Neuron (in vitro differentiated cells): ENCODE results near the gene TUBA1B.

Source experiments
- H2AFZ ChIP-seq: one replicate; pipeline ENCODE4 v1.6.1; 2013; ENCODE audit warnings: low read depth, mild to moderate bottlenecking, inconsistent platforms, low read length, moderate library complexity
- H3K27me3 ChIP-seq: one replicate; pipeline ENCODE4 v1.6.1; 2013; ENCODE audit warnings: low read length; ENCODE audit not compliant: insufficient read depth
- H3K36me3 ChIP-seq: one replicate; pipeline ENCODE4 v1.6.1; 2013; ENCODE audit warnings: low read length; ENCODE audit not compliant: insufficient read depth
- H3K4me1 ChIP-seq: one replicate; pipeline ENCODE4 v1.6.1; 2013; ENCODE audit warnings: low read length; ENCODE audit not compliant: insufficient read depth
- H3K4me3 ChIP-seq: 2 replicates; pipeline ENCODE4 v1.5.1; 2013; ENCODE audit warnings: mild to moderate bottlenecking, low read length, moderate library complexity
- H3K9me3 ChIP-seq: one replicate; pipeline ENCODE4 v1.6.1; 2013; ENCODE audit warnings: low read length

Gene TUBA1B

GRCh38 chr12:49110464-49111155 is 20.6 kb downstream of the TUBA1B start, which contains the start of gene LMBR1L:
LMBR1L (minus strand) TSS chr12:49110847; CDS start chr12:49110555, 292 bp downstream.
- Histone ChIP-seq H3K27me3 (no peaks in the 10 kb centered on the region), H3K4me3 (peak within 1 kb of the TSS; percentile 95), H3K4me1 (peaks cover 11% of the 10 kb centered on the region), H3K9me3 (no peaks in the 10 kb centered on the region), H2AFZ (peak within 1 kb of the TSS; percentile 81), H3K36me3 (peaks cover 14% of the 10 kb centered on the region)

GRCh38 chr12:49109641-49110463 is 21.3 kb downstream of the TUBA1B start:
- Histone ChIP-seq H3K4me3 (peak overlapping the region; percentile 95), H3K27me3 (no peaks in the 10 kb centered on the region), H3K36me3 (peaks cover 21% of the 10 kb centered on the region), H3K9me3 (no peaks in the 10 kb centered on the region), H3K4me1 (peaks cover 11% of the 10 kb centered on the region), H2AFZ (peak overlapping the region; percentile 81)

GRCh38 chr12:49108958-49109404 is 22.2 kb downstream of the TUBA1B start:
- Histone ChIP-seq H3K36me3 (peaks cover 30% of the 10 kb centered on the region), H3K27me3 (no peaks in the 10 kb centered on the region), H3K4me1 (peaks cover 11% of the 10 kb centered on the region), H3K4me3 (peak overlapping the region; percentile 95), H3K9me3 (no peaks in the 10 kb centered on the region), H2AFZ (no peak overlapping the region)

GRCh38 chr12:49105504-49106084 is 25.6 kb downstream of the TUBA1B start:
- Histone ChIP-seq H3K36me3 (peaks cover 62% of the 10 kb centered on the region), H2AFZ (no peak overlapping the region), H3K4me1 (peaks cover 11% of the 10 kb centered on the region), H3K9me3 (no peaks in the 10 kb centered on the region), H3K4me3 (no peak overlapping the region), H3K27me3 (no peaks in the 10 kb centered on the region)

GRCh38 chr12:49104822-49105221 is 26.4 kb downstream of the TUBA1B start:
- peaks cover 70% of the 10 kb centered on the region for H3K36me3 ChIP-seq
- H3K27me3 ChIP-seq = no peaks in the 10 kb centered on the region
- no peaks in the 10 kb centered on the region for H3K9me3 ChIP-seq
- no peak overlapping the region for H3K4me3 ChIP-seq
- H3K4me1 ChIP-seq = peaks cover 11% of the 10 kb centered on the region
- no peak overlapping the region for H2AFZ ChIP-seq

GRCh38 chr12:49100380-49100779 is 30.8 kb downstream of the TUBA1B start:
- Histone ChIP-seq H2AFZ (no peak overlapping the region), H3K36me3 (peaks cover 84% of the 10 kb centered on the region), H3K4me1 (no peaks in the 10 kb centered on the region), H3K9me3 (no peaks in the 10 kb centered on the region), H3K27me3 (no peaks in the 10 kb centered on the region), H3K4me3 (no peak overlapping the region)

- peaks cover 5% of the 10 kb centered on the region for H3K27me3 ChIP-seq
- H2AFZ ChIP-seq = no peak overlapping the region
- no peaks in the 10 kb centered on the region for H3K9me3 ChIP-seq
- H3K36me3 ChIP-seq = peaks cover 68% of the 10 kb centered on the region
- peaks cover 4% of the 10 kb centered on the region for H3K4me1 ChIP-seq
- H3K4me3 ChIP-seq = no peak overlapping the region
Measured at GRCh38 chr12:49098703-49099102, 32.5 kb downstream of the TUBA1B start.

GRCh38 chr12:49098035-49098451 is 33.2 kb downstream of the TUBA1B start:
- no peak overlapping the region for H3K4me3 ChIP-seq
- H2AFZ ChIP-seq = no peak overlapping the region
- H3K27me3 ChIP-seq = peaks cover 10% of the 10 kb centered on the region
- peaks cover 61% of the 10 kb centered on the region for H3K36me3 ChIP-seq
- H3K9me3 ChIP-seq = no peaks in the 10 kb centered on the region
- peaks cover 4% of the 10 kb centered on the region for H3K4me1 ChIP-seq

GRCh38 chr12:49097381-49097780 is 33.8 kb downstream of the TUBA1B start:
- H3K36me3 ChIP-seq = peaks cover 55% of the 10 kb centered on the region
- no peak overlapping the region for H2AFZ ChIP-seq
- peaks cover 14% of the 10 kb centered on the region for H3K27me3 ChIP-seq
- peaks cover 10% of the 10 kb centered on the region for H3K4me1 ChIP-seq
- no peak overlapping the region for H3K4me3 ChIP-seq
- no peaks in the 10 kb centered on the region for H3K9me3 ChIP-seq

GRCh38 chr12:49094975-49095365 is 36.2 kb downstream of the TUBA1B start:
- H3K9me3 ChIP-seq = no peaks in the 10 kb centered on the region
- H3K27me3 ChIP-seq = peaks cover 29% of the 10 kb centered on the region
- no peak overlapping the region for H3K4me3 ChIP-seq
- peaks cover 26% of the 10 kb centered on the region for H3K4me1 ChIP-seq
- H3K36me3 ChIP-seq = peaks cover 32% of the 10 kb centered on the region
- H2AFZ ChIP-seq = no peak overlapping the region

GRCh38 chr12:49094160-49094974 is 36.8 kb downstream of the TUBA1B start, which contains the start of gene DHH:
DHH (minus strand) TSS chr12:49094801; CDS start chr12:49094512, 289 bp downstream.
- H3K4me3 ChIP-seq = no peak within 1 kb of the TSS
- peaks cover 32% of the 10 kb centered on the region for H3K4me1 ChIP-seq
- peaks cover 28% of the 10 kb centered on the region for H3K36me3 ChIP-seq
- H3K9me3 ChIP-seq = no peaks in the 10 kb centered on the region
- no peak within 1 kb of the TSS for H2AFZ ChIP-seq
- peaks cover 35% of the 10 kb centered on the region for H3K27me3 ChIP-seq

- peaks cover 41% of the 10 kb centered on the region for H3K27me3 ChIP-seq
- no peak overlapping the region for H2AFZ ChIP-seq
- peaks cover 32% of the 10 kb centered on the region for H3K4me1 ChIP-seq
- no peak overlapping the region for H3K4me3 ChIP-seq
- H3K36me3 ChIP-seq = peaks cover 22% of the 10 kb centered on the region
- no peaks in the 10 kb centered on the region for H3K9me3 ChIP-seq
Measured at GRCh38 chr12:49093792-49094159, 37.4 kb downstream of the TUBA1B start.
